Measurements from ENCODE around the gene SPAG5.

DNA sequence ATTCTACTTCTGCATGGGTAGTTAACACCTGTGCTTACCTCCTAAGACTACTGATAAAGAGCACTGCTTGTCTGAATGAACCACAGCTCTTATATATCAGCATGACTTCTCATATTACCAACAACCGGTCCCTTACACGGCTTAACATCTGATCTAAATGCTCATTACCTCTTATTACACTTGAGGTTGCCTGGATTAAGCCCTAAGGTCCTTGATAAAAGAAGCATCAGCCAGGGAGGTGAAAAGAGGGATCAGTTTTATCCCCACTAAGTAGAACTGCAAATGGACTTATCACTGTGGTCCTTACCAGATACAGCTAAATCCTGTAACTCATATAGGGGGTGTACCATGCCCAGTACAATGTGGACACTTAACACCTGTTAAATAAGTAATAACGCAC lies 23.4 kb upstream of the SPAG5 start:
- no peak for TF ChIP-seq GATA2 (IDR thresholded peaks at IDR 0.05; ENCODE audit: low read depth, low read length)
- TF ChIP-seq GATA3 (IDR thresholded peaks at IDR 0.05; ENCODE audit: low read depth, low read length) = no peak
